SHP77 treated with DMSO at 0.1 percent for 48 hours (cell line): ENCODE results near the gene UGCG.

Experiments used
- DNase-seq: peaks from one replicate; lab custom pipeline; 2025; lab: John Stamatoyannopoulos, UW

UGCG gene

GRCh38 chr9:111984086-111984802, 87.6 kb downstream of the UGCG start:
- no peak for DNase-seq
